ENCODE measurements around the gene UBE2J2.

The UBE2J2 gene

GRCh38 chr1:1309251-1310108 is 35.8 kb upstream of the UBE2J2 start:
- DNase-seq (ENCODE audit: low spot score) = no peak

DNA sequence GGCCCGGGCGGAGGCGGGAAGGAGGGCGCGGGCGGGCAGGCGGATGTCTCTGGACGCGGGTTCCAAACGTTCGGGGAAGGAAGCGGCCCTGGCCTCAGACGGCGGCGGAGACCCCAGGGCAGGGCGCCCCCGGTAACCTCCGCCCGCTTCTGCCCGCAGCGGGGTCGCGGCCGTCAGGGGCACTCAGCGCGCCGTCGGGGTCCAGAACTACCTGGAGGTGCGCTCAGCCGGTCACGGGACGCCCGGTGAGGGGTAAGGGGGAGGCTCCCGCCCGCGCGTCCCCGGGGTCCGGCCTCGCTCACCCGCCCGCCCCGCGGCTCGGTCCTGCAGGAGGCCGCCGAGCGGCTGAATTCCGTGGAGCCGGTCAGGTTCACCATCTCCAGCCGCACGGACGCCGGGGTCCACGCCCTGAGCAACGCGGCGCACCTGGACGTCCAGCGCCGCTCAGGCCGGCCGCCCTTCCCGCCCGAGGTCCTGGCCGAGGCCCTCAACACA is 35.1 kb upstream of the UBE2J2 start:
- no peak for DNase-seq (ENCODE audit: low spot score)

- DNase-seq (ENCODE audit: low spot score) = peak; percentile 88
These were observed 34.5 kb upstream of the UBE2J2 start, which contains the start of the genes ACAP3 and PUSL1 for GRCh38 chr1:1307923-1308755. ACAP3 (minus strand) TSS chr1:1307930; CDS start chr1:1307815, 115 bp downstream. PUSL1 (plus strand) TSS chr1:1308597; CDS start chr1:1308644, 47 bp downstream.

- no peak for DNase-seq (ENCODE audit: low spot score)
These were observed 33.7 kb upstream of the UBE2J2 start for GRCh38 chr1:1307261-1307922.

GRCh38 chr1:1306661-1307260 is 33.1 kb upstream of the UBE2J2 start:
- no peak for DNase-seq (ENCODE audit: low spot score)

DNA sequence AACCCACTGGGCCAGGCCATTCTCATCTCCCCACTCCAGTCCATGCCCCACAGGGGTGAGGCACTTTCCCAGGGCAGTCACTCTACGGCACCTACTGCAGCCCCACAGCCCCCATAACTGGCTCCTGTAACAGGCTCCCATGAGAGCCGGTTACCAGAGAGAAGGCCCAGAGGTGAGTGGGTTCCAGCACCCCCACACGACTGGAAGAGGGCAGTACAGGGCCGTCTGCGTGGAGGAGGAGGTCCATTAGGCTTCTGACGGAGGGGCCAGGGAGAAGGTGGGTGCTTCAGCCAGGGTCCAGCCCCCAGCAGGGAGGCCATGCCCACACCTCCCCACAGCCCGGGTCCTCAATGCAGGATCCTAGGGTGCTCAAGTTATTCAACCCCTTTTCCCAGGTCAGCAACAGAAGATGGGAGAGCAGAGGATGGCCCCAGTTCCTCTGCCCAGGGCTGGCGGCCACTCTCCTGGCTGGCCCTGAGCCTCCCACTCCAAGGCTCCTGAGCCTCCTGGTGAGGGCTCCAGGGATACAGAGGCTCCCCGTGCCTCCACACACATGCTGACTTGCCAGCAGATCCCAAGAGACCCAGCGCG is 32.5 kb upstream of the UBE2J2 start:
- DNase-seq (ENCODE audit: low spot score) = no peak

DNA sequence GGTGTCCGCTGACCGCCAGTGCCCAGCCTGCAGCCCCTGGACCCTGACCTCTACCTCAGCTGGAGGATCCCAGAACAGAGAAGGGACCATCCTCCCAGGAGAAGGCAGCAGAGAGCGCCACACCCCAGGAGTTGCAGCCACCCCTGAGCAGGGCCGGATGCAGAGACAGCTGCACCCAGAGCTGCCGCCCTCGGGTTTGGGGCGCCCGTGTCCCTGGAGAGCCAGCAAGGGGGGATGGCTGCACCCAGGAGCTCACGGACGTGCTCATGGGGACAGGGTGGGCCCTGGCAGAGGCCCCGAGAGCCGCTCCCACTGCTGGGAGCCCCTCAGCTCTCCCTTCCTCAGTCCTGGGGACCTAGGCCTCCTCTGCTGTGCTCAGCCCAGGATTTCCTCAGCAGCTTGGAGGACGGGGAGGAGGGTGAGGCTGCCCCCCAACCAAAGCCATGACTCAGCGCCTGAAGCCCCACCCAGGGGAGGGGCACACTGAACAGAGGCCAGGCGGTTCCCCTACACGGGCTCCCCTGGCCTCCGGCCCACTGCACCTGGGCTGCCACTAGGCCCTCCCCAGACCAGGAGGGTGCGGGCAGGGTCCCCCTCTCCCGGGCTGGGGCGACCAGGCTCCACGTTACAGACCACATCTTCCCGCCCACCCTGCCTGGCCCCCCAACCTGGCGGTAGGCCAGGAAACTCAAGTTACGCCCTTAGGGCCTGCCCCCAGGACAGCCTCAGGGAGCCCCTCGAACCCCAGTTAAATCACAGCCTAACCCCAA is 31.8 kb upstream of the UBE2J2 start:
- DNase-seq (ENCODE audit: low spot score) = peak; percentile 74

- no peak for DNase-seq (ENCODE audit: low spot score)
These were observed 31.0 kb upstream of the UBE2J2 start for GRCh38 chr1:1304331-1305299.

DNA sequence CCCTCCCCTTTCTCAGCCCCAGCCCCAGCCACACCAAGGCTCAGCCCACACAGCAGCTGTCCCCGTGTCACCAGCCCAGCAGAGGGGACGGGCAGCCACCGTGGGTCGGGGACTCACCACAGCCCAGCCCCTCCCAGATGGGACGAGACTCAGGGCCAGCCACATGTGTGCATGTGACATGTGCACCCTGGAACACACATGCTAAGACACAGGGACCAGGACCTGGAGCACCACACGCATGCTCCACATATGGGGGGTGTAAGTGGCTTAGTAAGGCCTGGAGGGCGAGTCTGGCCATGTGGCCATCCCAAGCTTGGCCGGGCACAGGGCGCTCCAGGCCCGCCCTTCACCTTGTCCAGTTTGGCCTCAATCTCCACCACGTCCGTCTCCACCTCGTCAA is 30.1 kb upstream of the UBE2J2 start:
- no peak for DNase-seq (ENCODE audit: low spot score)

DNA sequence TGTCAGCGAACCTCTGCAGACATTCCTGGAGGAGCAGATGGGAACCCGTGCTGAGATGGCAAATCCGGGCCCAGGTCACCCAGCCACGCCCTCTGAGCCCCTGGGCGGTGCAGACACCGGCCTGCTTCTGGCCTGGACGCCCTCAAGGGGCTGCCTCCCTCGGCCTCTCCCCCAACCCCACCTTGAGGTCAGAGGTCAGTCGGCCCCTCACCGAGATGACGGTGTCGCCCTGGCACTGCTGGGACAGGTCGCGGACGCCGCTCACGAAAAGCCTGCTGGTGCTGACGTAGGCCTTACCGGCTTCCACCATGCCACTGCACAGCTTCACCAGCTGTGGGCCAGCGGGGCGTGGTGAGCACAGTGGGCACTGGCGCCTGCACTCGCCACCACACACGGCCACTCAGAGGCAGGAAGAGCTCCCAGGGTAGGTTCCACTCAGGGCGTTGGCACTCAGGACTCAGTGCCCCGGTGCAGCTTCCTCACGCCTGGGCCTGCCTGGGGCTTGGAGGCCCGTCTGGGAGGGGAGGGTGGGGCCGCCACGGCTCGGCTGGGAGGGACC is 29.4 kb upstream of the UBE2J2 start:
- no peak for DNase-seq (ENCODE audit: low spot score)

- no peak for DNase-seq (ENCODE audit: low spot score)
These were observed 28.4 kb upstream of the UBE2J2 start for GRCh38 chr1:1302006-1302430.

DNA sequence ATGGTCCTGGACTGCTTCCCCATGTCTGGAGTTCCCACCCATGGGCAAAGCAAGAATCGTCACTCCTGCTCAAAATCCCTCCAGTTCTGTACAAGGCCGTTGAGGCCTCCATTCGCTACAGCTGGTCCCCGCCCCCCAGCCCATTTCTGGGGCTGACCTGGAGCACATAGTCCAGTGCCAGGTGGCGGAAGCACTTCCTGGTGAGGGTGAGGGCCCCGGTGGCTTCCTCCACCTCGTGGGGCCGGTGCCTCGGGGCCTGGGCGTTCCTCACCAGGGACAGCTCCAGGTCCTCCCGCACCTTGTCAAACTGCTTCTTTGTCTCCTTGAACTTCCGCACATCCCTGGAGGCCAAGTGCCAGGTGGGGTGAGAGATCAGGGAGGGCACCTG is 26.7 kb upstream of the UBE2J2 start:
- no peak for DNase-seq (ENCODE audit: low spot score)

GRCh38 chr1:1299686-1300351 is 26.2 kb upstream of the UBE2J2 start:
- DNase-seq (ENCODE audit: low spot score) = peak; percentile 17

GRCh38 chr1:1298861-1299685 is 25.4 kb upstream of the UBE2J2 start:
- no peak for DNase-seq (ENCODE audit: low spot score)

DNA sequence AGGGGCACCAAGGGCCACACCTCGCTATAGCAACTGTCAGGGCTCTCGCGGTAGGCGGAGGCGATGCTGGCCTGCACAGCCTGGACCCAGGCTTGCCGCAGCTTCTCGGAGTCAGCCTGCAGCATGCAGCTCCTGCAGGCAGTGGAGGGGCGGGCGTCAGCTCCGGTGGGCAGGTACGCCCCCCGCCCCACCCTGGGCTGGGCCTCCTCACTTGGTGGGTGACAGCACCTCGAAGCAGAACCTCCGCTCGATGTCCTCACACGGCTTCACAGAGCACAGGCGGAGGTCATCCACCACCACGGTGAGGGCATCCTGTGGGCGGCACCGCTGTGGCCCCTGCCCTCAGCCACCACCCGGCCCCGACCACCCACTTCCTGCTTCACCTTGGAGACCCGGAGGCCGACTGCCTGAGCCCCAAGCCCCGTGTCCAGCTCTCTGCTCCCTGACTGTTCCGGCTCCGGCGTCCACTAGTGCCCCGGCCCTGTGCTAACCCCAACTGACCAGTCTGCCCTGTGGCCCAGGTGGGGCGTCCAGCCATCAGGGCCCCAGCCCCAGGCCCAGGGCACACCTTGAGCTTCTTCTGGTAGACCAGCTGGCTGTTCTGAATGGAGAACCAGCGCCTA is 24.3 kb upstream of the UBE2J2 start:
- DNase-seq (ENCODE audit: low spot score) = no peak

DNA sequence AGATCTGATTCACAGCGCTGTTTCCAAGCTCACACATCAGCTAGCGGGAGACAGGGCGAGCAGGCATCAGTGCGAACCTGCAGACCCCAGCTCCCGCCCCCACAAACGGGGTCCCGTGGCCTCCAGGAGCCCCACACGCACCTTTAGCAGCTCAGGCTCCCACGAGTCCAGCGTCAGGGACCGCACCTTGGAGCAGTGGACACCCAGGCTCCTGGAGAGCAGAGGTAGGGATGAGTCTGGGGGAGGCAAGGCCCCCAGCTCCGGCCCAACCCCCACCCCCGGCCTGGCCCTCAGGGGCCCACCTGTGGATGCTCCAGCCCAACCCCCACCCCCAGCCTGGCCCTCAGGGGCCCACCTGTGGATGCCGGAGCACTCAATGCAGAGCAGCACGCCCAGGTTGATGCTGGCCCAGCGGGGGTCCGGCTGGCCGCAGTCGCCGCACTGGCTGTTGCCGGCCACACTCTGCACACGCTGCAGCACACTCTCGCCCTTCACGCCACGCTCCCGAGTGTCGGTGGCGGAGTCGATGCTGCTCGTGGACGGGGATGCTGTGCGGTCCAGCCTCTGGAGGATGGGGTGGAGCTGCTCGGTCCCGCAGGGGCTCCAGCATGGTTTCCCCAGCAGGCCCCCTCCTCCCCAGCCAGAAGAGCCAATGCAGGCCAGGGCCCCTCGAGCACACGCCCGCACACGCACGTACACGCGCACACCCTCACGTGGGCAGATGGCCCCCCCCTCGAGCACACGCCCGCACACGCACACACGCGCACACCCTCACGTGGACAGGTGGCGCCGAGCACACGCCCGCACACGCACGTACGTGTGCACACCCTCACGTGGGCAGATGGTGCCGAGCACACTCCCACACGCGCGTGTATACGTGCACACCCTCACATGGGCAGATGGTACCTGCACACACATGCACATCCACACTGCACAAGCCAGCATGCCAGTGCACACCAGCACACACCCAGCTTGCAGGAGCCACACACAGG is 22.7 kb upstream of the UBE2J2 start:
- DNase-seq (ENCODE audit: low spot score) = no peak
